Activated CD8-positive, alpha-beta memory T cell treated with anti-CD3 and anti-CD28 coated beads, Interleukin-2, amount 50 U/mL, for 24 hours (primary cell): Measurements from ENCODE around the gene TMEM273.

Source experiments
- DNase-seq: peaks from one replicate; pipeline ENCODE4 v3.0.0-alpha.2; 2020; ENCODE audit errors: extremely low read depth

TMEM273 gene

GRCh38 chr10:49140304-49141177, 47.6 kb downstream of the TMEM273 start:
- DNase-seq, result no peak

- no peak for DNase-seq
Measured at GRCh38 chr10:49139846-49140195, 48.4 kb downstream of the TMEM273 start.

GRCh38 chr10:49139028-49139845, 49.0 kb downstream of the TMEM273 start:
- DNase-seq, result no peak

- no peak for DNase-seq
Measured at GRCh38 chr10:49138361-49138891, 49.8 kb downstream of the TMEM273 start.

GRCh38 chr10:49136525-49136924, 51.7 kb downstream of the TMEM273 start:
- DNase-seq, result no peak

- no peak for DNase-seq
Measured at GRCh38 chr10:49135575-49136313, 52.4 kb downstream of the TMEM273 start.

- DNase-seq, result no peak
Measured at GRCh38 chr10:49134327-49134726, 53.9 kb downstream of the TMEM273 start.

GRCh38 chr10:49133706-49134248, 54.4 kb downstream of the TMEM273 start, which contains the start of gene FAM170B:
Gene FAM170B (minus strand): TSS chr10:49134021. CDS start chr10:49133918, 103 bp downstream.
- DNase-seq, result no peak

- DNase-seq, result no peak
Measured at GRCh38 chr10:49132362-49132737, 55.8 kb downstream of the TMEM273 start.

GRCh38 chr10:49131507-49132361, 56.5 kb downstream of the TMEM273 start:
- DNase-seq, result no peak

- DNase-seq, result no peak
Measured at GRCh38 chr10:49129376-49129775, 58.8 kb downstream of the TMEM273 start.

GRCh38 chr10:49128854-49129253, 59.3 kb downstream of the TMEM273 start:
- DNase-seq, result no peak

- DNase-seq, result no peak
Measured at GRCh38 chr10:49123981-49124950, 63.9 kb downstream of the TMEM273 start.

- DNase-seq, result no peak
Measured at GRCh38 chr10:49120911-49121310, 67.3 kb downstream of the TMEM273 start.

GRCh38 chr10:49119746-49120145, 68.4 kb downstream of the TMEM273 start:
- DNase-seq, result no peak

- no peak for DNase-seq
Measured at GRCh38 chr10:49118430-49119074, 69.6 kb downstream of the TMEM273 start.

- DNase-seq, result no peak
Measured at GRCh38 chr10:49117376-49118070, 70.7 kb downstream of the TMEM273 start.
